HCT116 (cell line): Measurements from ENCODE around the gene SLC7A11. TPM values are rescaled to one million over a fixed set of nuclear protein-coding genes. Genes with fewer than 3 reads are reported as not detected.

ENCODE experiments used
- ATAC-seq: fragments of 200-7000 bp; cut with Tn5 transposase; 2 replicates; pipeline ENCODE4 v1.9.1; 2020; ENCODE audit warnings: mild to moderate bottlenecking, moderate library complexity
- BruUV-seq: library from RNA; stranded (reverse); fragments of 400-500 nt; replicated peaks from 2 replicates; lab custom pipeline; 2021; lab: Mats Ljungman, UMichigan
- CTCF ChIA-PET: fragments of 300-600 bp; sonication (Branson Sonifier 250); formaldehyde crosslinking; loops from one replicate; lab custom pipeline; 2021; ENCODE audit warnings: antibody characterized with exemption; lab: Charles Lee
- POLR2A ChIA-PET: fragments of 300-600, 350-600 bp; sonication (Branson Sonifier 250); formaldehyde crosslinking; loops from one replicate; lab custom pipeline; 2021; ENCODE audit warnings: antibody characterized with exemption; lab: Charles Lee
- RAD21 ChIA-PET, 2 experiments: fragments of 300-600 bp; sonication (Branson Sonifier 250); formaldehyde crosslinking; loops; one replicate each; lab custom pipeline; 2023; ENCODE audit warnings: low total read pairs in 2 of 2; ENCODE audit not compliant: uncharacterized antibody in 2 of 2, unreplicated experiment in 2 of 2, low non-redundant PET in 1 of 2; lab: Charles Lee
- DNase-seq: peaks from one replicate; pipeline ENCODE4 v3.0.0-alpha.2; 2010; ENCODE audit warnings: low read depth, low spot score
- H2AFZ ChIP-seq: fragments of 200-600 bp; shearing (Covaris generic), sonication (generic); 2 replicates; pipeline ENCODE4 v1.6.1; 2017; ENCODE audit warnings: low read depth, mixed run types, mixed read lengths, antibody characterized with exemption, low read length; ENCODE audit not compliant: poor library complexity, severe bottlenecking
- H3K27ac ChIP-seq: 2 replicates; pipeline ENCODE4 v1.5.1; 2012; ENCODE audit warnings: low read depth, low read length
- H3K27me3 ChIP-seq: fragments of 200-600 bp; sonication (generic); 2 replicates; pipeline ENCODE4 v1.6.1; 2016; ENCODE audit warnings: mixed run types, low read length, mixed read lengths; ENCODE audit not compliant: insufficient read depth
- H3K36me3 ChIP-seq, 2 experiments: fragments of 200-500 bp in 1 of 2; fragments of 200-600 bp in 1 of 2; sonication (Bioruptor generic) in 1 of 2; sonication (generic) in 1 of 2; 2 replicates each; pipeline versions ENCODE4 v1.5.1 to v1.6.1; 2014 to 2016; ENCODE audit warnings: low read length in 2 of 2, inconsistent platforms in 1 of 2, mixed read lengths in 1 of 2, mixed run types in 1 of 2; ENCODE audit not compliant: insufficient read depth in 2 of 2, control insufficient read depth in 1 of 2
- H3K4me1 ChIP-seq, 2 experiments: fragments of 200-600 bp in 1 of 2; sonication (generic) in 1 of 2; 2 replicates each; pipeline versions ENCODE4 v1.5.1 to v1.6.1; 2012 to 2017; ENCODE audit warnings: low read length in 2 of 2, inconsistent platforms in 1 of 2, mild to moderate bottlenecking in 1 of 2, mixed read lengths in 1 of 2, mixed run types in 1 of 2, moderate library complexity in 1 of 2; ENCODE audit not compliant: insufficient read depth in 2 of 2, control insufficient read depth in 1 of 2
- H3K4me2 ChIP-seq: fragments of 200-600 bp; sonication (generic); 2 replicates; pipeline ENCODE4 v1.6.1; 2017; ENCODE audit warnings: mixed run types, low read length, mixed read lengths
- H3K4me3 ChIP-seq, 2 experiments: fragments of 200-600 bp in 1 of 2; sonication (generic) in 1 of 2; replicated peaks in 1 of 2; 2 replicates each; pipeline ENCODE4 v1.5.1; 2011 to 2016; ENCODE audit warnings: low read length in 2 of 2, control low read depth in 1 of 2, low read depth in 1 of 2, mild to moderate bottlenecking in 1 of 2, mixed read lengths in 1 of 2, mixed run types in 1 of 2
- H3K79me2 ChIP-seq: fragments of 200-600 bp; sonication (generic); 2 replicates; pipeline ENCODE4 v1.6.1; 2017; ENCODE audit warnings: mild to moderate bottlenecking, mixed run types, low read length, moderate library complexity, mixed read lengths; ENCODE audit not compliant: insufficient read depth
- H3K9ac ChIP-seq: fragments of 200-600 bp; sonication (generic); 2 replicates; pipeline ENCODE4 v1.6.1; 2016; ENCODE audit warnings: low read length, mixed read lengths
- H3K9me2 ChIP-seq: fragments of 200-600 bp; sonication (generic), shearing (Covaris generic); 2 replicates; pipeline ENCODE4 v1.6.1; 2017; ENCODE audit warnings: mixed run types, mild to moderate bottlenecking, moderate library complexity; ENCODE audit not compliant: insufficient read depth
- H3K9me3 ChIP-seq, 2 experiments: fragments of 200-500 bp in 1 of 2; fragments of 200-600 bp in 1 of 2; sonication (Bioruptor generic) in 1 of 2; sonication (generic) in 1 of 2; 2 replicates each; pipeline ENCODE4 v1.6.1; 2014 to 2017; ENCODE audit warnings: low read length in 2 of 2, mixed read lengths in 2 of 2, inconsistent platforms in 1 of 2, low read depth in 1 of 2, mild to moderate bottlenecking in 1 of 2, mixed run types in 1 of 2, moderate library complexity in 1 of 2; ENCODE audit not compliant: control insufficient read depth in 1 of 2, insufficient read depth in 1 of 2
- H4K20me1 ChIP-seq: fragments of 200-600 bp; sonication (generic), shearing (Covaris generic); 2 replicates; pipeline ENCODE4 v1.6.1; 2017; ENCODE audit warnings: mixed run types, mild to moderate bottlenecking, moderate library complexity; ENCODE audit not compliant: insufficient read depth
- CBX3 ChIP-seq: IDR thresholded peaks from 2 replicates; pipeline ENCODE4 v1.6.1; 2012; ENCODE audit warnings: low read depth
- CEBPB ChIP-seq: IDR thresholded peaks from 2 replicates; pipeline ENCODE4 v1.6.1; 2012; ENCODE audit warnings: low read depth
- EZH2phosphoT487 ChIP-seq: fragments of 200-600 bp; IDR thresholded peaks from 2 replicates; pipeline ENCODE4 v1.6.1; 2018; ENCODE audit warnings: antibody characterized with exemption, borderline replicate concordance
- JUND ChIP-seq: IDR thresholded peaks from 2 replicates; pipeline ENCODE4 v1.6.1; 2012
- POLR2A ChIP-seq: IDR thresholded peaks from 2 replicates; pipeline ENCODE4 v1.7.0; 2011; ENCODE audit warnings: borderline replicate concordance; ENCODE audit not compliant: insufficient read depth, insufficient read length; ENCODE audit errors: extremely low read depth
- RAD21 ChIP-seq: IDR thresholded peaks from 2 replicates; pipeline ENCODE4 v1.6.1; 2012; ENCODE audit warnings: low read depth, mild to moderate bottlenecking
- TCF7L2 ChIP-seq: IDR thresholded peaks from 2 replicates; pipeline ENCODE4 v1.7.0; 2011; ENCODE audit warnings: borderline replicate concordance, inconsistent platforms; ENCODE audit not compliant: insufficient read depth, insufficient read length; ENCODE audit errors: extremely low read depth
- ZFX ChIP-seq: fragments of 450-650 bp; IDR thresholded peaks from 2 replicates; pipeline ENCODE4 v1.6.1; 2017
- intact Hi-C: fragments of 100-400 bp; cut with micrococcal nuclease; formaldehyde crosslinking; loops from 2 replicates; pipeline ENCODE4 v1.10.0; 2022
- total RNA-seq: library from RNA; stranded (reverse); gene quantifications from one replicate; pipeline ENCODE4 v1.2.1, GENCODE V29; 2021; ENCODE audit not compliant: unreplicated experiment
- TF ChIP-seq, protein P1 (sequence below): IDR thresholded peaks from 2 replicates; pipeline ENCODE4 v1.6.1; 2012

SLC7A11 gene
- total RNA-seq, 1 experiment from 2014 or later = 45.8 TPM

DNA sequence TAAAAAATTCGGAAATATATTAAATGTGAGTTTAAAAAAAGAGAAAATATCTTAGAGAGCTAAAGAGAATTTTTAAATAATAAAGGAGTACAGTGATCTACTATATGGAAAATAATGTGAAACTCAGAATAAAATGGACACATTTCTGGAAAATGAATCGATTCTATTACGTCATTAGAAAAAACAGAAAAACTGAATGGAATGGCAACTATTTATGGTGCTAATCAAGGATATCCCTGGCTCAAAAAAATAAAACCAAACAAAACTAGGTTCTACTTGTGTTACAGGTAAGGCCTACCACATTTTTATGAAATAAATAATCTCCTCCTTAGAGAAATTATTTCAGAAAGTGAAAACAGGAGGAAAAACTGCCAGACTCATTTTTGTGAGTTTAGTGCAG lies 5.5 kb upstream of the SLC7A11 start:
- H3K9me3 ChIP-seq = no peaks in the 10 kb centered on the region
- H3K4me2 ChIP-seq = no peak overlapping the region
- H3K27me3 ChIP-seq = no peaks in the 10 kb centered on the region
- ChIA-PET CTCF (no interaction called here), POLR2A (no interaction called here), RAD21 (no interaction called here)
- TF ChIP-seq POLR2A (no peak), TCF7L2 (no peak), RAD21 (no peak), CEBPB (no peak), EZH2phosphoT487 (no peak), CBX3 (no peak), ZFX (no peak)
- H3K4me3 ChIP-seq = no peak overlapping the region
- no peak for DNase-seq
- H3K9ac ChIP-seq = no peak overlapping the region
- intact Hi-C loops = no loop called here
- H3K36me3 ChIP-seq = no peaks in the 10 kb centered on the region
- H3K4me1 ChIP-seq = peaks cover 14 to 20% of the 10 kb centered on the region in 2 experiments
- no TSS peak for BruUV-seq
- no peak for ATAC-seq
- no peak overlapping the region for H3K27ac ChIP-seq
- H3K79me2 ChIP-seq = no peaks in the 10 kb centered on the region
- H2AFZ ChIP-seq = peak overlapping the region; percentile 58
- peaks cover 2% of the 10 kb centered on the region; the same call in 1 of the 2 replicates for H3K9me2 ChIP-seq
- H4K20me1 ChIP-seq = no peaks in the 10 kb centered on the region

DNA sequence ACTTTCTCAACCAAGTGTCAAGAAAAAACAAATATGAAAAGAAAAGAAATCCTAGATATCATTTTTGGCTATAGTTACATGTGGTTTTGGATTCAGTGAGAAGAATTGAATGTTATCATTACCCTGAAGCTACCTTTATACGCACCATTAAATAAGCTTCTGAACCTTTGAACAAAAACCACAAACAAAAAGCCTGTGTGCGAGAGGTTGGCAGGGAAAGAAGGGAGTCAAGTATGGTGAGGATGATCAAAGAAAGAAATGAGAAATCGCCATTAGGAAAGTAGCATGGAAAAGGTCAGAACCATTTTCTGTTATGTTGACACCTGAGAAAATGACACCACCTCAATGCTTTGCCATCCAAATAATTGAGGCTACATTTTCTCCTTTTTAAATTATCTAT lies 1.2 kb upstream of the SLC7A11 start:
- intact Hi-C loops = no loop called here
- RAD21 ChIA-PET = no interaction called here
- H2AFZ ChIP-seq = peak overlapping the region; percentile 99
- no peak overlapping the region for H3K4me3 ChIP-seq
- H3K27ac ChIP-seq = peak overlapping the region; percentile 57; the same call in 1 of the 2 replicates
- TF ChIP-seq, protein P1, sequence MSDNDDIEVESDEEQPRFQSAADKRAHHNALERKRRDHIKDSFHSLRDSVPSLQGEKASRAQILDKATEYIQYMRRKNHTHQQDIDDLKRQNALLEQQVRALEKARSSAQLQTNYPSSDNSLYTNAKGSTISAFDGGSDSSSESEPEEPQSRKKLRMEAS = 0 out of 2 replicates have a peak, but pooled peaks have one; percentile 25
- no peak for TF ChIP-seq JUND
- H3K36me3 ChIP-seq = no peaks in the 10 kb centered on the region
- peaks cover 14 to 35% of the 10 kb centered on the region in 2 experiments for H3K4me1 ChIP-seq
- POLR2A ChIA-PET = interaction anchor here (2.6 kb wide), 1 partner anchor 13 kb away, joined by 11 read pairs; no protein-coding TSS in a partner anchor
- CTCF ChIA-PET = interaction anchor here (1.3 kb wide), 1 partner anchor 43 kb away, joined by 3 read pairs; no protein-coding TSS in a partner anchor
- no TSS peak for BruUV-seq
- ATAC-seq (no peak), DNase-seq (peak; percentile 23)
- no peaks in the 10 kb centered on the region for H3K27me3 ChIP-seq
- peaks cover 10% of the 10 kb centered on the region for H3K79me2 ChIP-seq
- no peaks in the 10 kb centered on the region for H3K9me3 ChIP-seq
- peak overlapping the region; percentile 43 for H3K4me2 ChIP-seq
- H3K9me2 ChIP-seq = peaks cover 2% of the 10 kb centered on the region; the same call in 1 of the 2 replicates
- H3K9ac ChIP-seq = 0 out of 2 replicates have a peak overlapping the region, but pooled peaks have one; percentile 10
- no peaks in the 10 kb centered on the region for H4K20me1 ChIP-seq
